GM18867 (cell line): Measurements from ENCODE around the gene COL18A1.
"Not testable (repeated sequence)": the region's sequence is repeated elsewhere in the genome, so short reads cannot be mapped to it uniquely, and the experiment has no call there.

Source experiments
- ATAC-seq: cut with Tn5 transposase; IDR thresholded peaks from one replicate; pipeline ENCODE4 v1.9.1; 2021; ENCODE audit warnings: mild to moderate bottlenecking, moderate library complexity; ENCODE audit not compliant: unreplicated experiment

Gene COL18A1

DNA sequence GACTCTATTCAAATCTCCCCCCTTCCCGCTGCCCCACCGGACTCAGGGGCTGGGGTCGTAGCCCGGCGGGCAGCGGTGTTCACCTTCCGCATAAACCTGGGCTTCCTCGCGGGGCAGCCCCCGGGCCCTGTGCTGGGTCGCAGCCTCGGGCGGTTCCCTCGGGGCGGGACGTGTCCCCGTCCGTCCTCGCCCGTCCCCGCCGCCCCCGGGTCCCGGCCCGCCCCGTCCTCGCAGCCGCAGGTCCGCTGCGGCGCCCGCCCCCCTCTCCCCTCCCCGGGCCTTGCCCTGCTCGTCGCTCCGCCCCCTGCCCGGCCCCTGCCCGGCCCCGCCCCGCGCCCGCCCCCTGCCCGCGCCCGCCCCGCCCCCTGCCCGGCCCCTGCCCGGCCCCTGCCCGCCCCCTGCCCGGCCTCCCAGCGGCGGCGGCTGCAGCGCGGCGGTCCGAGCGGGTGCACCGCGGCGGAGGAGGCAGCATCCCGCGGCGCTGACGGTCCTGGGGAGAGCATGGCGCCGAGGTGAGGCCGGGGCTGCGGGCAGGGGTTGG is at the start of gene COL18A1:
COL18A1 (plus strand) TSS at position 436 of the 541 bp plus-strand sequence; CDS start at position 502, 66 bp downstream.
- ATAC-seq = no peak

DNA sequence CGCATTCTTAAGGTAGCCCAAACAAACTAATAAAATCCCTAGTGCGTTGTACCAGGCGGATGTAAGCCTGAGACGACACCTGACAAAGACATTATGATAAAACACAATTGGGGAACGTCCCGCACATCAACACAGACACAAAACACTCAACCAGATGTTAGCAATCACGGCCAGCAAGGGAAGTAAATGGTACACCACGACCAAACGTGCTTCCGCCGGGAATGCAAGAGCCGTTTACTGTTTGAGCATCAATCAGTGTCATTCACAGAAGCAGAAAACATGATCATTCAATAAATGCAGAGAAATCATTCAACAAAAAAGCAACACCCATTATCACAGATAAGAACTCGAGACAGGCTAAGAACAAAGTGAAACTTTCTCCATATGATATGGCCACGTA is 49.4 kb upstream of the COL18A1 start:
- ATAC-seq = no peak

DNA sequence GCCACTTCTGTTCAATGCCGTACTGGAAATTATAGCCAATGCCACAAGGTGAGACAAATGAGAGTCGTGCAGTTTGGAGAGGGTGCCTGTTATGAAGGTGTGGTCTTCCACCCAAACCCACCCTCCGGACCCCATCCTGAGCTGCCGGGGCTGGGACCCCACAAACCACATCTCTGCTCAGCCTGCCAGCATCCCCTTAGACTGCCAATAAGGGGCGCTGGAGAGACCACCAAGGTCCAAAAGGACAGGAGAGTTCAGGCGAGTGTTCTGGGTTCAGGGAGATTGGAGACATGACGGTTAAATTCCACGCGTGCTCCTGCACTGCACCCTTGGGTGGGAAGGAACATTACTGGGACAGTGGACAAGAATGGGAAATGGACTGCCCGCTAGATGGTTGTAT is 48.7 kb upstream of the COL18A1 start:
- no peak for ATAC-seq

GRCh38 chr21:45356653-45357435 is 48.1 kb upstream of the COL18A1 start:
- no peak for ATAC-seq

DNA sequence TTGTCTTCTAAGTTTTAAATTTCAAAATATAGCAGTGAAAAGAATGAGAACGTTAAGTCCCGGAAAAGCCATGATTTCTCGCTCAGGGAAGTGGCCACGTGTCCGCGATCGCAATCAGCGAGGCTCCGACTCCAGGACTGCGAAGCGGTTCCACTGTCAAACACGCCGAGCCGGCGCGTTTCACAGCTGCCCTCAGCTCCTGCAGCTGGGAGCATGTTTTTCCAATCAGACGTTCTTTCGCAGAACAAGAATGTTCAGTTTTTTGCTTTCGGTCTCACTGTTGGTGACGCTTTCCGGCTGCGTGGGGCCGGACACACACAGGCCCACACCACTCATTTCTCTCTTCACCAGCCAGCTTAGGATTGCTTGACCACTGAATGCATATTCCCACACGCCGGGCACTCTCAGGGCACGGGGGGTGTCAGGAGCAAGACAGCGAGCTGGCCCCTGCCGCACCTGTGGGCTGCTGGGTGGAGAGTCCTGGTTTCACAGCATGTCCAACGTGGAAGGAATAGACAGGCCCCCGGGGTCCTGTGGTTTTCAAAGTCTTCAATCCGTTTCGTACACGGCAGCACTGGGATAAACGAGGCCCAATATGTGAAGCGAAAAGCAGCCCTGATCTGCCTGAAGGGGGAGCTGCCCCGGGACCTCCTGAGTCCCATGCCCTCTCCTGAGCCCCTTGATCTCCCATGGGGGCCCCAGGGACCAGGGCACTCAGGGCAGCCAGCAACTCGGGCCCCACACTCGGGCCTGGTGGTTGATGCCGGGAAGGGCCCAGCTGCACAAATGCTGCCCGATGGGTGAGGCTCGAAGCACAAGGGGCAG is 47.3 kb upstream of the COL18A1 start:
- no peak for ATAC-seq

GRCh38 chr21:45358261-45358670 is 46.7 kb upstream of the COL18A1 start:
- no peak for ATAC-seq

- no peak for ATAC-seq
Observed at GRCh38 chr21:45358711-45359310, 46.2 kb upstream of the COL18A1 start.

GRCh38 chr21:45359451-45360217 is 45.3 kb upstream of the COL18A1 start:
- no peak for ATAC-seq

DNA sequence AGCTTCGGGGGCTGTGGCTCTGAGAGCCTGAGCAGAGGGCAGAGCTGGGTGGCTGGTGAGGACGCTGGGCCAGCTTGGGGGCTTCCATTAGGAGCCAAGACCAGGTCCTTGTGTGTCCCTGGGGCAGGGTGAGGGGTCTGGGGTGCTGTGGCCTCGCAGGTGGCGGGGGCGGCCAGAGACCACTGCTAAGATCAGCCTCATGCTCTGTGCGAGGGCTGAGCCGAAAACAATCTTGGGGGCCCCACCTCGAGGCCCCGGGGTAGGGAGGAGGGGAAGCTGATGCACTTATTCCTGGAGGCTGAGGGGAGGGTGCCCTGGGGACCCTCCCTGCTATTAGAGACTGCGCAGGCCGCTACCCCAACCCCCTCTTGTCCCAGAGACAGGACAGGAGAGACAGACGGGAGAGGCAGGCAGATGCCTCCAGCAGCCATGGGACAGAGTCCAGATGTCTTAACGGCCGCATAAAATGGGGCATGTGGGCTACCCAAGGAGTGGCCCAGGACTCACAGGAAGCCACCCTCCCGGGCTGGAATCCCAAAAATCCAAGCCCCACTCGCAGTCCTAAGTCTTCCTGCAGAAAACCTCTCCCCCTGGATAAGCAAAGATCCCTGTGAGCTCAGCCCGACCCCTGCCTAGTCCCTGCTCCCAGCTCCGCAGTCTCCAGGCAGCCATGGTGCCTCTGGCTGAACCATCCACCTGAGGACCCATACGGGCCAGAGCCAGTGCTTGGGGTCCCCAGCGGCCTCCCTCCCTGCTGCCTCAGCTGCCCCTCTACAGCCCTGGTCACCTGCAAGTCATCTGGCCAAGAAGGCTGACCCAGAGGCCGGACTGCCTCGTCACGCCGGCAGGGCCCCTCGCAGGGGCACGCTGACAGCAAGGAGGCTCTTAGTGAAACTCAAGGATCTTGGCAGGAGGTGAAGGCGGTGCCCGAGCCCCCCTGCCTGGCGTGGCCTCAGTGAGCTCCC is 43.6 kb upstream of the COL18A1 start:
- no peak for ATAC-seq

DNA sequence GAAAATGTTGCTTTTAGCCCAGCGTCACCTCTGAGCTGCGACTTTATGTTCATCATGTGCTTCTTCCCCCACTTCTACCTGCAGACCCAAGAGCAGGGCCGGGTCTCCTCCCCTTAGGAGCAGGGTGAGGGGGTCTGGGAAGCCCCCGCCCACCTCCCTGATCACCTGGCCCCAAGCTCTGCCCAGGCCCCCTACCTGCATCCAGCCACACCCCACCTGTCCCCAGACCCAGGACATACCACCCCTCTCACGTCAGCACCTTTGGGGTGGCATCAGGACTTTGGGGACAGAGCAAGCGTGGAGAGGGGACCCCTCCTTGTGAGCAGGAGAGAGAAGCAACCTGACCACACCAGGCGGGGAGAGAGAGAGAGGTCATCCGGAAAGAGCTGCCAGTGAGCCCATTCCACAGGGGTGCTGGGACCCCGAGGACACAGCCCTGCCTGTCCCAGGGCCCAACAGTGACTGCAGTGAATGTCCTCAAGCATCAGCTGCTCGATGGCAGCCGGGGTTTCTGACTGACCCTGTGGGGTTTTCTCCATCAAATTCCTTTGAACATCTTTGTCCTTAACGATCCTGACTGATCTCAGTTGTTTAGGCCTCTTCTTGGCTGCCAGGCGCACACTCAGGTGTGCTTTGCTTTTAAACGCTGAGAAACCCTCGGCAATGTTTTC is 42.8 kb upstream of the COL18A1 start:
- no peak for ATAC-seq

DNA sequence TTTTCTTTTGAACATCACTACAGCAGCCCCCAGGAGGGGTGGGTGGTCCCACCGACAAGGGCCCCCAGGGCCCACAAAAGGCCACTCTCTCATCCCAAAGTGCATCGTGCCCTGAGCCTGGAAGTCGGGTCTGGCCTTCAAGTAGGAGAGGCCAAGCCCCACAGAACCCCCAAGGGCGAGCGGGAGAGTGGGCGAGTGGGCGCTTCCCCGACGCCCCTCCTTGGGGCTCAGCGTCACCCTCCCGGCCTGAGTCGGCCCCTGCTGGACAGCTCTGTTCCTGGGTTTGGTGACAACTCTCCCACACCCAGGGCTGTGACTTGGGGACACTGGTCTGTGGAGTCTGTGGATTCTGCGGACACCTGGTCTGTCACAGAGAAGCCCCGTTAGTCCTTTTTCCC is 42.2 kb upstream of the COL18A1 start:
- no peak for ATAC-seq

DNA sequence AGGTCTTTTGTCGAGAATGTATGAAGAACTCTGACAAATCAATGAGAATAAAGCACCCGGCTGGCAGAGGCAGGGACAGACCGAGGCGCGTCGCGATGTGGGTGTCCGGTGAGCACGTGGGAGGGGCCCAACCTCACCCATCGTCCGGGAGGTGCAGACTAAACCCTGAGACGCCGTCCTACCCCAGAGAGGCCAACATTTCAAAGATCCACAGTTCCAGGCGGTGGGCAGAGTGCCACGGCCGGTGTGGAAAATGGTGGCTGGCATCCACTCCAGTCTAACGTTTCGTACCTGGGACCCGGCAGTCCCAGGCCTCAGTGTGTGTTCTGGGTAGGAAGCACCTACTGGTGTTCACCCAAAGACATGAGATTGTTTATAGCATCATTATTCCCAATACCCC is 41.7 kb upstream of the COL18A1 start:
- not testable (repeated sequence) for ATAC-seq

DNA sequence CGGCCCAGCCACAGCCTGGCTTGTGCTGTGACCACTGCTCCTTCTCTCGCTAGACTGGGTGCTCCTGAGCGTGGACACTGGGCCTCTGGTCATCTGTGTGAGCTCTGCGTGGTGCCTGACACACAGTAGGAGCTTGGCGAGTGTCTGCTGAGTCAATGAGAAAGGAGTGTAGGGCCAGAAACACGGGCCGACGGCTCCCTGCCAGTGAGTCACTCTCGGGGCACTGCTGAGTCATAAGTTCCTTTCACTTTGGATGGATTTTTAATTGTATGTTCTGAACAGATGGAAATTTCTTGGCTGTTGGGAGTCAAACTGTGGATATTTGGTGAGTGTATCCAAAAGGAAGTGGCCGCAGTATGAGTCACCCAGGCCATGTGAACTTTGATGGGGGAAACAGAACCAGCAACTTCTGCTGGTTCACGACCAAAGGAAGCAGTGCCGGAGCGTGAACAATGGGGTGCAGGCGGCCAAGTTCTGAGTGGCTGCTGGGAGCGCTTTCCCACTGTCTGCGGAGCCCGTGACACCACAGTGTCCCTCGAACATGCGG is 41.0 kb upstream of the COL18A1 start:
- ATAC-seq = no peak

DNA sequence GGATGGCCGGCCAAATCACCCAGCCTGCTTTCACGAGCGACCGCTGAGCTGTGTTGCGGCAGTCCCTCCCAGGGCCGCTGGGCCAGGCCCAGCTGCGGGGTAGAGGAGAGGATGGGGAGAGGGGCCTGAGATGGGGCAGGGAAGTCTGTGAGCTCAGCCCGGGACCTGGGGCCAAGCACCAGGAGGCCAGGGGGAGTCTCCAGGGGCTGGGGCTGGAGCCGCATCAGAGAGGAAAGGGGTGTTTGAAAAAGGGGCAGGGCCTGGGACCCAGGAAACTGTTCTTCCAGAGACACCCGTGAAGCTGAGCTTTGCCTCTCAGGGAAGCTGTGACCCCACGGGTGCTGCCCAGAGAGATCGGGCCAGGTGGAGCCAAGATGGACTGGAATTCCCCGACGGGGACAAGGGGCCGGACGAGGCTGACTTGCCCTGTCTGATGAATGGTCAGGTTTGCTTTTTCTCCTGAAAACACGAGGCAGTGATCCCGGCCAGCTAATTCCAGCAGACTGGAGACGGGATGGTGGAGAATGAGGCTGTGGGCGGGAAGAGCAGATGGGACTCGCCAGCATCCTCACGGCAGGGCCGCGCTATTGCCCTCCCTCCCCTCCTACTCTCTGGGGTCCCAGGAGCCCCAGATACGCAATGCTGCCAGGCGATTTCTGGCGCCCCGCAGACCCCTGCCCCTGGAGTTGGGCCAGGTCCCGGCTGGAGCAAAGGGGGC is 40.3 kb upstream of the COL18A1 start:
- ATAC-seq = no peak

GRCh38 chr21:45365186-45365607 is 39.8 kb upstream of the COL18A1 start:
- no peak for ATAC-seq

DNA sequence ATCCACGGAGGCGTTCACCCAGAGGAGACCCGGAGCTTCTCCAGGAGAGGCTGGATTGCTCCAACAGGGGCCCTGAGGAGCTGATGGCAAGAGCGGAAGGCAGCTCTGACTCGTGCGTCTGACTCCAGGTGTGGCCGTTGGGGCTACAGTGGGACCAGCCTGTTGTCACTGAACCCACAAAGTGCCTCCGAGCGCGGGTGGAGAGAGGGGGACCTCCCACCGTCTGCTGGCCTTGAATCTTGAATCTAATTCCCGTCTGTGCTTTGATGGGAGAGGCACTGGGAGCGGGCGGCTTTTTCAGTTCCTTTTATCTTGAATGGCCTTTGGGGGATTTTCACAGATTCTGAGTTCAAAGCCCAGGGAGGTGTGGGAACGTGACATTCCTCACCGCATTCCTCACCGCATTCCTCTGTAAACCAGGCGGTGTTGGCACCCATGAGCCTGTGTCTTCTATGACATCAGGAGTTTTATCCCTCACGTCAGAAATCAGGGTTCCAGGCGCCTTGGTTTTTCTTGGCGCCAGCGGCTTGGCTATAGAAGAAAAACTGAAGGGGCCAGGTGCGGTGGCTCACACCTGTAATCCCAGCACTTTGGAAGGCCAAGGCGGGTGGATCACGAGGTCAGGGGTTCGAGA is 39.2 kb upstream of the COL18A1 start:
- no peak for ATAC-seq

GRCh38 chr21:45366476-45366875 is 38.5 kb upstream of the COL18A1 start:
- no peak for ATAC-seq
